HepG2 (cell line): ENCODE data around the gene RNF114. TPM values are rescaled to one million over a fixed set of nuclear protein-coding genes. Genes with fewer than 3 reads are reported as not detected.

ENCODE experiments used
- ADNP ChIP-seq: sonication (generic); formaldehyde crosslinking; IDR thresholded peaks from 2 replicates; pipeline ENCODE4 v1.4.0; 2020; ENCODE audit warnings: missing genetic modification reagents
- ASH2L ChIP-seq: fragments of 300-600, 200-600 bp; sonication (generic); IDR thresholded peaks from 2 replicates; pipeline ENCODE4 v1.7.0; 2017; ENCODE audit warnings: low read depth, mild to moderate bottlenecking, moderate library complexity, mixed read lengths, low read length; ENCODE audit not compliant: insufficient read length
- CREB1 ChIP-seq, 2 experiments: fragments of 450-650 bp in 1 of 2; IDR thresholded peaks; 2 replicates each; pipeline ENCODE4 v1.6.1; 2016 to 2017; ENCODE audit warnings: control low read depth in 1 of 2, mild to moderate bottlenecking in 1 of 2, missing compliant biosample characterization in 1 of 2, missing genetic modification characterization in 1 of 2
- GATAD1 ChIP-seq: IDR thresholded peaks from 2 replicates; pipeline ENCODE4 v1.6.1; 2016; ENCODE audit warnings: missing genetic modification reagents, missing compliant biosample characterization
- KDM3A ChIP-seq: IDR thresholded peaks from 2 replicates; pipeline ENCODE4 v1.6.1; 2018; ENCODE audit warnings: low read depth, missing compliant biosample characterization
- NPAS2 ChIP-seq: sonication (generic); formaldehyde crosslinking; IDR thresholded peaks from 2 replicates; pipeline ENCODE4 v1.8.0; 2022; ENCODE audit warnings: mild to moderate bottlenecking, missing genetic modification reagents, borderline replicate concordance
- PHF8 ChIP-seq: sonication (generic); formaldehyde crosslinking; IDR thresholded peaks from 2 replicates; pipeline ENCODE4 v1.5.0; 2020; ENCODE audit warnings: missing genetic modification reagents
- SP5 ChIP-seq: IDR thresholded peaks from 2 replicates; pipeline ENCODE4 v1.6.1; 2016; ENCODE audit warnings: low read depth, borderline replicate concordance
- ZMYM3 ChIP-seq: sonication (generic); formaldehyde crosslinking; IDR thresholded peaks from 2 replicates; pipeline ENCODE4 v1.5.1; 2020; ENCODE audit warnings: mild to moderate bottlenecking, missing genetic modification reagents
- ZNF138 ChIP-seq: sonication (generic); formaldehyde crosslinking; IDR thresholded peaks from 2 replicates; pipeline ENCODE4 v1.5.0; 2020; ENCODE audit warnings: mild to moderate bottlenecking, low read depth, missing genetic modification reagents
- ZNF225 ChIP-seq: sonication (generic); formaldehyde crosslinking; IDR thresholded peaks from 2 replicates; pipeline ENCODE4 v1.4.0; 2020; ENCODE audit warnings: mild to moderate bottlenecking, missing genetic modification reagents
- ZNF251 ChIP-seq: sonication (generic); formaldehyde crosslinking; IDR thresholded peaks from 2 replicates; pipeline ENCODE4 v1.9.0; 2021; ENCODE audit warnings: mild to moderate bottlenecking, missing genetic modification reagents
- ZNF572 ChIP-seq: sonication (generic); formaldehyde crosslinking; IDR thresholded peaks from 2 replicates; pipeline ENCODE4 v1.5.1; 2020; ENCODE audit warnings: mild to moderate bottlenecking, missing genetic modification reagents
- ZNF574 ChIP-seq: sonication (generic); formaldehyde crosslinking; IDR thresholded peaks from 2 replicates; pipeline ENCODE4 v1.4.0; 2020; ENCODE audit warnings: missing genetic modification reagents
- ZNF670 ChIP-seq: sonication (generic); formaldehyde crosslinking; IDR thresholded peaks from 2 replicates; pipeline ENCODE4 v1.8.0; 2022; ENCODE audit warnings: mild to moderate bottlenecking, missing genetic modification reagents, borderline replicate concordance
- ZNF891 ChIP-seq: sonication (generic); formaldehyde crosslinking; IDR thresholded peaks from 2 replicates; pipeline ENCODE4 v1.5.0; 2020; ENCODE audit warnings: mild to moderate bottlenecking, missing genetic modification reagents
- polyA plus RNA-seq, 8 experiments: library from polyadenylated mRNA; depleted of rRNA in 3 of 8; stranded (reverse) in 7 of 8; unstranded in 1 of 8; fragments of >200 nt; fragmentation: Illumina TruSeq in 4 of 8; extraction: Trizol in 4 of 8; gene quantifications; 2 replicates each; pipeline versions ENCODE4 v1.2.1 to v1.2.3, GENCODE V29; 2011 to 2016; ENCODE audit warnings: low read depth in 4 of 8, missing spikeins in 1 of 8, mixed read lengths in 1 of 8; ENCODE audit not compliant: insufficient read depth in 1 of 8
- total RNA-seq, 5 experiments: library from RNA; depleted of rRNA; stranded (reverse); fragments of >200 nt; fragmentation: Illumina TruSeq; extraction: Trizol; gene quantifications; 2 replicates each; pipeline ENCODE4 v1.2.3, GENCODE V29; 2016; ENCODE audit warnings: low read depth in 1 of 5
- TF ChIP-seq, protein P1 (sequence below): sonication (generic); formaldehyde crosslinking; IDR thresholded peaks from 2 replicates; pipeline ENCODE4 v1.4.0; 2020; ENCODE audit warnings: missing genetic modification reagents, low read depth, mild to moderate bottlenecking, borderline replicate concordance
- TF ChIP-seq, protein P2 (sequence below): sonication (generic); formaldehyde crosslinking; IDR thresholded peaks from 2 replicates; pipeline ENCODE4 v1.5.1; 2020; ENCODE audit warnings: mild to moderate bottlenecking, moderate library complexity, missing genetic modification reagents
- TF ChIP-seq, protein P3 (sequence below): sonication (generic); formaldehyde crosslinking; IDR thresholded peaks from 2 replicates; pipeline ENCODE4 v1.5.0; 2020; ENCODE audit warnings: missing genetic modification reagents, mild to moderate bottlenecking, borderline replicate concordance
- TF ChIP-seq, protein P4 (sequence below): sonication (generic); formaldehyde crosslinking; IDR thresholded peaks from 2 replicates; pipeline ENCODE4 v1.4.0; 2020; ENCODE audit warnings: low read depth, mild to moderate bottlenecking, missing genetic modification reagents

Gene RNF114
- total and polyA plus RNA-seq, 2 of the 13 experiments (the other 11 are each of a cell fraction or from before 2014, with no cell fraction given): 119 to 126 TPM

GRCh38 chr20:49914310-49915117 lies 21.7 kb upstream of the RNF114 start (continued):
- TF ChIP-seq ZNF574 (CRISPR knock-in tag): 0 out of 2 replicates have a peak, but pooled peaks have one; percentile 1
- no peak for TF ChIP-seq KDM3A (CRISPR knock-in tag)
- TF ChIP-seq ZNF891 (CRISPR knock-in tag): 0 out of 2 replicates have a peak, but pooled peaks have one; percentile 15
- TF ChIP-seq CREB1 (IDR thresholded peaks at IDR 0.05): no peak
- no peak for TF ChIP-seq CREB1 (CRISPR knock-in tag; IDR thresholded peaks at IDR 0.05)
- no peak for TF ChIP-seq ASH2L
- TF ChIP-seq, protein P1, sequence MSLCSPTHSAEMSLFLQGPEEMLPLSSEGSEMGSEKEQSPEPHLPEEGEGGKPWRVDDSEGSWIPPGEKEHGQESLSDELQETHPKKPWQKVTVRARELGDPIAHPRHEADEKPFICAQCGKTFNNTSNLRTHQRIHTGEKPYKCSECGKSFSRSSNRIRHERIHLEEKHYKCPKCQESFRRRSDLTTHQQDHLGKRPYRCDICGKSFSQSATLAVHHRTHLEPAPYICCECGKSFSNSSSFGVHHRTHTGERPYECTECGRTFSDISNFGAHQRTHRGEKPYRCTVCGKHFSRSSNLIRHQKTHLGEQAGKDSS: no peak
- TF ChIP-seq NPAS2 (CRISPR knock-in tag): no peak
- TF ChIP-seq, protein P2, sequence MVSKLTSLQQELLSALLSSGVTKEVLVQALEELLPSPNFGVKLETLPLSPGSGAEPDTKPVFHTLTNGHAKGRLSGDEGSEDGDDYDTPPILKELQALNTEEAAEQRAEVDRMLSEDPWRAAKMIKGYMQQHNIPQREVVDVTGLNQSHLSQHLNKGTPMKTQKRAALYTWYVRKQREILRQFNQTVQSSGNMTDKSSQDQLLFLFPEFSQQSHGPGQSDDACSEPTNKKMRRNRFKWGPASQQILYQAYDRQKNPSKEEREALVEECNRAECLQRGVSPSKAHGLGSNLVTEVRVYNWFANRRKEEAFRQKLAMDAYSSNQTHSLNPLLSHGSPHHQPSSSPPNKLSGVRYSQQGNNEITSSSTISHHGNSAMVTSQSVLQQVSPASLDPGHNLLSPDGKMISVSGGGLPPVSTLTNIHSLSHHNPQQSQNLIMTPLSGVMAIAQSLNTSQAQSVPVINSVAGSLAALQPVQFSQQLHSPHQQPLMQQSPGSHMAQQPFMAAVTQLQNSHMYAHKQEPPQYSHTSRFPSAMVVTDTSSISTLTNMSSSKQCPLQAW (CRISPR knock-in tag): peak; percentile 56; the same call in 1 of the 2 replicates
- peak; percentile 31; the same call in 1 of the 2 replicates for TF ChIP-seq GATAD1 (CRISPR knock-in tag)
- TF ChIP-seq ZNF225 (CRISPR knock-in tag): no peak
- TF ChIP-seq, protein P3, sequence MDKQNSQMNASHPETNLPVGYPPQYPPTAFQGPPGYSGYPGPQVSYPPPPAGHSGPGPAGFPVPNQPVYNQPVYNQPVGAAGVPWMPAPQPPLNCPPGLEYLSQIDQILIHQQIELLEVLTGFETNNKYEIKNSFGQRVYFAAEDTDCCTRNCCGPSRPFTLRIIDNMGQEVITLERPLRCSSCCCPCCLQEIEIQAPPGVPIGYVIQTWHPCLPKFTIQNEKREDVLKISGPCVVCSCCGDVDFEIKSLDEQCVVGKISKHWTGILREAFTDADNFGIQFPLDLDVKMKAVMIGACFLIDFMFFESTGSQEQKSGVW: no peak
- TF ChIP-seq, protein P4, sequence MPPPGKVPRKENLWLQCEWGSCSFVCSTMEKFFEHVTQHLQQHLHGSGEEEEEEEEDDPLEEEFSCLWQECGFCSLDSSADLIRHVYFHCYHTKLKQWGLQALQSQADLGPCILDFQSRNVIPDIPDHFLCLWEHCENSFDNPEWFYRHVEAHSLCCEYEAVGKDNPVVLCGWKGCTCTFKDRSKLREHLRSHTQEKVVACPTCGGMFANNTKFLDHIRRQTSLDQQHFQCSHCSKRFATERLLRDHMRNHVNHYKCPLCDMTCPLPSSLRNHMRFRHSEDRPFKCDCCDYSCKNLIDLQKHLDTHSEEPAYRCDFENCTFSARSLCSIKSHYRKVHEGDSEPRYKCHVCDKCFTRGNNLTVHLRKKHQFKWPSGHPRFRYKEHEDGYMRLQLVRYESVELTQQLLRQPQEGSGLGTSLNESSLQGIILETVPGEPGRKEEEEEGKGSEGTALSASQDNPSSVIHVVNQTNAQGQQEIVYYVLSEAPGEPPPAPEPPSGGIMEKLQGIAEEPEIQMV (CRISPR knock-in tag): 0 out of 2 replicates have a peak, but pooled peaks have one; percentile 35
- TF ChIP-seq PHF8 (CRISPR knock-in tag): no peak
- TF ChIP-seq ZNF251: peak; percentile 55; the same call in 1 of the 2 replicates
- TF ChIP-seq ZNF572 (CRISPR knock-in tag): peak; percentile 69; the same call in 1 of the 2 replicates
- TF ChIP-seq SP5 (CRISPR knock-in tag): no peak
- peak; percentile 42; the same call in 1 of the 2 replicates for TF ChIP-seq ADNP (CRISPR knock-in tag)
- TF ChIP-seq ZNF670: no peak
- TF ChIP-seq ZMYM3 (CRISPR knock-in tag): no peak; the same call in 1 of the 2 replicates
- TF ChIP-seq ZNF138 (CRISPR knock-in tag): peak; percentile 27; the same call in 1 of the 2 replicates
- TF ChIP-seq, all 625 proteins: peak for 33
